Measurements from ENCODE around the gene RYR2. TPM values are rescaled to one million over a fixed set of nuclear protein-coding genes. Genes with fewer than 3 reads are reported as not detected.

RYR2 gene
- total RNA-seq, 3 donors from 2014 or later, result 0.35 to 5.9 (median 0.94) TPM

DNA sequence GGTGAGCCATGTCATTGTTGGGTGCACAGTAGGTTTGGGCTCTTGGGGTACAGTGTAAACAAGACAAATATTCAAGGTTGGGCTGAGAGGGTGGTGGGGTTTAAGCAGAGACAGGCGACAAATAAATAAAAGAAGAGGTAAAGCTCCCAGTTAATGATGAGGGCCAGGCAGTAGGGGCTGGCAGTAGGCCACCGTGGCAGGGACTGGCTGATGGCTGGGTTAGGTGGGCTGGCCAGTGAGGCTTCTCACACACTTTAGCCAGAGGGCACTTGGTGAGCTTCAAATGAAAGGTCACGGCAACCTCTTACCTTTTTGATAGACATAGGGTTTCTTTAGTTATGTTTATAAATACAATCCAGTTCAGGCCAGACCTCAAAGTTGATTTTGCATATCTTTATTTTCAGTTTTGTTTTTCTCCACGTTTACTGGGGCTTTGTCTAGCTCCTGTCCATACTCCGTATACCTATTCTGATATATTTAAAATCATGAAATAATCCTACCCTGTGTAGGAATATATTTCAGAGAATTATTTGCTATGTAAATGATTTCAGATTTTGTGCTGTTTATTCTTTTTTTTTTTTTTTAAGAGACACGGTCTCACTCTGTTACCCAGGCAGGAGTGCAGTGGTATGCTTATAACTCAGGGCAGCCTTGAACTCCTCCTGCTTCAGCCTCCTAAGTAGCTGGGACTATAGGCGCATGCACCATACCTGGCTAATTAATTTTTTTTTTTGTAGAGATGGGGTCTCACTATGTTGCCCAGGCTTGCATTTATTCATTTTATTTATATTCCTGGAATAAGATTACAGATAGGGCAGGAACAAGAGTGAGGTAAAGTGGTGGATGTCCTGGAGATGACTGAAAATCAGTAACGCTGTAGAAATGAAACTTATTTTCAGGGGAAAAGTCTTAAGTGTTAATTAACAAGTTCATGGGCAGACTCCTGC, 122.7 kb downstream of the RYR2 start:
- H3K4me1 ChIP-seq (ENCODE audit: low read depth), result no peaks in the 10 kb centered on the region
- H3K36me3 ChIP-seq (ENCODE audit: low read depth), result no peaks in the 10 kb centered on the region
- intact Hi-C loops (cut with DNase I, micrococcal nuclease), result no loop called here
- no peak overlapping the region for H3K4me3 ChIP-seq
- TF ChIP-seq, protein P1, sequence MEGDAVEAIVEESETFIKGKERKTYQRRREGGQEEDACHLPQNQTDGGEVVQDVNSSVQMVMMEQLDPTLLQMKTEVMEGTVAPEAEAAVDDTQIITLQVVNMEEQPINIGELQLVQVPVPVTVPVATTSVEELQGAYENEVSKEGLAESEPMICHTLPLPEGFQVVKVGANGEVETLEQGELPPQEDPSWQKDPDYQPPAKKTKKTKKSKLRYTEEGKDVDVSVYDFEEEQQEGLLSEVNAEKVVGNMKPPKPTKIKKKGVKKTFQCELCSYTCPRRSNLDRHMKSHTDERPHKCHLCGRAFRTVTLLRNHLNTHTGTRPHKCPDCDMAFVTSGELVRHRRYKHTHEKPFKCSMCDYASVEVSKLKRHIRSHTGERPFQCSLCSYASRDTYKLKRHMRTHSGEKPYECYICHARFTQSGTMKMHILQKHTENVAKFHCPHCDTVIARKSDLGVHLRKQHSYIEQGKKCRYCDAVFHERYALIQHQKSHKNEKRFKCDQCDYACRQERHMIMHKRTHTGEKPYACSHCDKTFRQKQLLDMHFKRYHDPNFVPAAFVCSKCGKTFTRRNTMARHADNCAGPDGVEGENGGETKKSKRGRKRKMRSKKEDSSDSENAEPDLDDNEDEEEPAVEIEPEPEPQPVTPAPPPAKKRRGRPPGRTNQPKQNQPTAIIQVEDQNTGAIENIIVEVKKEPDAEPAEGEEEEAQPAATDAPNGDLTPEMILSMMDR (IDR thresholded peaks at IDR 0.05), result no peak
- ATAC-seq (no peak), DNase-seq (no peak)
- no peaks in the 10 kb centered on the region for H3K9me3 ChIP-seq

DNA sequence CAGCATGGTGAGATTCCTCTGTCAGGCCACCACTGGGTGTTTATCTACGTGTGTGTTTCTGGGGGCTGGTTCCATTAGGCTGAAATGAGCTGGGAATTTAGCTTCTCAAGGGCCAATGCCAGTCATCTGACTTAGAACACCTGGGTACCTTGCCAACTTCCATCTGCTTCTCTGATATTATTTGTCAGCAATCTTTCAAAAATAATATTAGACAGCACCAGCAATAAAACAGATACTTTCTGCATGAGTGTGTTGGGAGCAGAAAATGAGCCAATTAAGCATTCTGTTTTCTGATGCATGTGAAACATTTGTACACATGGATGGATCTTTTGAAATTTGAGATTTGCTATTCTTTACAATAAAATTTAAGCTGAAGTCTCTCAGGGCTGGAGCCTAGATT, 124.1 kb downstream of the RYR2 start:
- DNase-seq (no peak), ATAC-seq (no peak)
- Histone ChIP-seq H3K9me3 (no peaks in the 10 kb centered on the region), H3K4me1 (ENCODE audit: low read depth) (no peaks in the 10 kb centered on the region), H3K4me3 (no peak overlapping the region), H3K36me3 (ENCODE audit: low read depth) (no peaks in the 10 kb centered on the region)
- intact Hi-C loops (cut with DNase I, micrococcal nuclease), result no loop called here
- TF ChIP-seq, protein P1 (IDR thresholded peaks at IDR 0.05), result no peak

DNA sequence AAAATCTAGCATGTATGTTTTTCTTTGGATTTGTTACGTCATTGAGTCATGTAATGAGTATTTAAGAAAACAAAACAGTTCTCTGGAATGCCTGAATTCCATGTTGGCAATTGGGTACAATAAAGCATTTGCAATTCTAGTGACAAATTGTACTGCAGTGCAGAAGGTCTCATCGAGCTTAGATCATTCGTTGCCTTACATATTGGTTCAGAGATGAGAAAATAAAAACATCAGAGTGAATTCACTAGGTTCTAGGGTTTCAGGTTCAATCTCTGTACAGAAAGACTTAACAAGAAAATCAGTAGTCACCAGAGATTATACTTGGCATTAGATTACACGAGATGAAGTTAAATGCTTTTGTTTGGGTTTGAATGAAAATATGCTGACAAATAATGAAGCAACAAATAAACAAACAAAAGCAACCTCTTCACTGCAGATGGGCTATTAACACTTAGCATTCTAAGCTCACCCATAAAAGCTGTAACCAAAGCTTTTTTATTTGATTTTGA, 124.7 kb downstream of the RYR2 start:
- intact Hi-C loops (cut with DNase I, micrococcal nuclease), result no loop called here

DNA sequence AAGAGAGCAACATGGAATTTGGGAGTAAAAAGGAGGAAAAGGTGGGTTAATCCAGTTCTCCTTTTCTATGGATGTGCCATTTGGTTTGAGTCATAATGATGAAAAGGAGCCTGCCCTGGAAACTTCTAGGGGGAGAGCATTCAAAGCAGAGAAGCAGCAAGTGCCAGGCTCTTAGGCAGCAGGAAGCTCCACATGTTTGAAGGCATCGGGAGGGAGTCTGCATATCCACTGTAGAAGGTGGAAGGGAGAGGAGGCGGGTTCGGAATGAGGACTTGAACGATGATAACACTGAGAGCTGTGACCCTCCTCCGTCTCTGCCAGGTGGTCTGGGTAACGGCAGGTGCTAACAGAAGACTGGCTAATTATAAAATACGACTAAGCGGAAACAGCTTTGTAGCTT, 128.2 kb downstream of the RYR2 start:
- Histone ChIP-seq H3K4me3 (no peak overlapping the region), H3K4me1 (ENCODE audit: low read depth) (no peaks in the 10 kb centered on the region), H3K9me3 (no peaks in the 10 kb centered on the region), H3K36me3 (ENCODE audit: low read depth) (no peaks in the 10 kb centered on the region)
- intact Hi-C loops (cut with DNase I, micrococcal nuclease), result no loop called here
- TF ChIP-seq, protein P1 (IDR thresholded peaks at IDR 0.05), result no peak
- DNase-seq (no peak), ATAC-seq (no peak)

More for the DNA sequence above, 124.7 kb downstream of the RYR2 start:
- ATAC-seq, result no peak
- no peak overlapping the region for H3K4me3 ChIP-seq
- H3K36me3 ChIP-seq (ENCODE audit: low read depth), result no peaks in the 10 kb centered on the region
- TF ChIP-seq, protein P1 (IDR thresholded peaks at IDR 0.05), result no peak
- H3K9me3 ChIP-seq, result no peaks in the 10 kb centered on the region
- no peaks in the 10 kb centered on the region for H3K4me1 ChIP-seq (ENCODE audit: low read depth)
- DNase-seq, result no peak

DNA sequence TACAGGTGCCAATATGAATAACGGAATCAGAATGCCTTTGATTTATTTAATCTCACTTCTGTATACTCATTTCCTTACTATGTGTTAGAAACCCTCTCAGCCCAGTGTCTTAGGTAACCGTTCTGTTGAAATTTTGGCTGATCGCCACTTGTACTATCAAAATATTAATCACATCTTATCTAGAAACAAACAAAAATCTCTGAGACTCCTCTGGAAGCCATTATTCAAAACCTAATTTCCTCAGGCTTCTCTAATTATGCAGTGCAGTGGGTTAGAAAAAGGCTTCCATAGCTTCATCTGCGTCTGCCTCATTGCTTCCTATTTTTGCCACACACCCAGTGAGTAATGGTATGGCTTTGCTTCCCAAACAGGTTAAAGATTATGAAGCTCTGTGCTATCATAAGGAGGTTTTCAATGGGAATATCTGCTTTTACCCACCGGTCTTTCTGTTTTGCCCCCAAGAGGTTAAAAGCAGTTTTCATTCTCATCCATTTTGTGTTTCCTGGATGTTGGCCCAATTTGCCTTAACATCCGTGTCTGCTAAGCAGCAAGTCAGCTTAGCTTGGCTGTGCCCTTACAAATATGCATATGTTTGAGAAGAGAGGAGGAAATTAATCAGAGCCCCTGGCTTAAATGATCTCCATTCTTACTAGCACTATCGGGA, 129.6 kb downstream of the RYR2 start:
- no peaks in the 10 kb centered on the region for H3K36me3 ChIP-seq (ENCODE audit: low read depth)
- TF ChIP-seq, protein P1 (IDR thresholded peaks at IDR 0.05), result no peak
- no peaks in the 10 kb centered on the region for H3K4me1 ChIP-seq (ENCODE audit: low read depth)
- DNase-seq (no peak), ATAC-seq (no peak)
- no peak overlapping the region for H3K4me3 ChIP-seq
- no peaks in the 10 kb centered on the region for H3K9me3 ChIP-seq
- intact Hi-C loops (cut with DNase I, micrococcal nuclease), result no loop called here
